Activated CD4-positive, CD25-positive, alpha-beta regulatory T cell treated with anti-CD3 and anti-CD28 coated beads, Interleukin-2, amount 50 U/mL, for 16 hours (primary cell): ENCODE data around the gene GNL1.
"Not testable (repeated sequence)": the region's sequence is repeated elsewhere in the genome, so short reads cannot be mapped to it uniquely, and the experiment has no call there.

Experiments
- DNase-seq: peaks from one replicate; pipeline ENCODE4 v3.0.0-alpha.2; 2020; ENCODE audit warnings: low read depth, low spot score

Gene GNL1

DNA sequence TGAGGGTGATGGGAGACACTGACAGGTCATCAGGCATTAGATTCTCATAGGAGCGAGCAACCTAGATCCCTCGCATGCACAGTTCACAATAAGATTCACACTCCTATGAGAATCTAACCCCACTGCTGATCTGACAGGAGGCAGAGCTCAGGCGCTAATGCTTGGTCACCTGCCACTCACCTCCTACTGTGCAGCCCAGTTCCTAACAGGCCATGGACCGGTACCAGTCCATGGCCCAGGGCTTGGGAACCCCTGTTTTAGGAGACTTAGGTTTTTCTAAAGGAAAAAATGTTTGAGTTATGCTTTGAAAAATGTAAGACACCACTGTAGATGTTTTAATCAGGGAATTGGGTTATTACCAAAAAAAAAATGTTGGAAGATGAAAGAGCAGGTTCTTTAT, 60.3 kb downstream of the GNL1 start:
- DNase-seq, result no peak

- not testable (repeated sequence) for DNase-seq
Measured at GRCh38 chr6:30495060-30495459, 61.2 kb downstream of the GNL1 start.

DNA sequence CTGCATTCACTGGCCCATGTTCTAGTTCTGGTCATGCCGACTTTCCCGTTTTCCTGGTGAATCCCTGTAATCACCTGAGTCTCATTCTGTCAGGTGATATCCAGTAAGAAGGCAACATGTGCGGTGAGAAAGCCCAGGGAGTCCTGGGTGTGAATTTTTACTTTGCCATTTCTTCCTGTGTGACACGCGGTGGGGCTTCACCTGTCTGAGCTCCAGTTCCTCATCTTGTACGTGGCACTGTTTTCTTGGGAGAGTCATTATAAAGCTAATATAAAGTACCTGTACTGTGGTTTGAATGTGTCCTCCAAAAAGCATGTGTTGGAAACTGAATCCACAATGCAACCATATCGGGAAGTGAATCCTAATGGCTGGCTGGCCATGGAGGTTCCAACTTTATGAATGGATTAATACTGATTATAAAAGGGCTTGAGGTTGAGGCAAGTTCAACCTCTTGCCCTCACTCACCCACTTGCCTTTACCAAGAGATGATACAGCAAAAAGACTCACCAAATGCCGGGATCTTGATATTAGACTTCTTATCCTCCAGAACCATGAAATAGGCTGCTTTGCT, 61.9 kb downstream of the GNL1 start:
- no peak for DNase-seq

DNA sequence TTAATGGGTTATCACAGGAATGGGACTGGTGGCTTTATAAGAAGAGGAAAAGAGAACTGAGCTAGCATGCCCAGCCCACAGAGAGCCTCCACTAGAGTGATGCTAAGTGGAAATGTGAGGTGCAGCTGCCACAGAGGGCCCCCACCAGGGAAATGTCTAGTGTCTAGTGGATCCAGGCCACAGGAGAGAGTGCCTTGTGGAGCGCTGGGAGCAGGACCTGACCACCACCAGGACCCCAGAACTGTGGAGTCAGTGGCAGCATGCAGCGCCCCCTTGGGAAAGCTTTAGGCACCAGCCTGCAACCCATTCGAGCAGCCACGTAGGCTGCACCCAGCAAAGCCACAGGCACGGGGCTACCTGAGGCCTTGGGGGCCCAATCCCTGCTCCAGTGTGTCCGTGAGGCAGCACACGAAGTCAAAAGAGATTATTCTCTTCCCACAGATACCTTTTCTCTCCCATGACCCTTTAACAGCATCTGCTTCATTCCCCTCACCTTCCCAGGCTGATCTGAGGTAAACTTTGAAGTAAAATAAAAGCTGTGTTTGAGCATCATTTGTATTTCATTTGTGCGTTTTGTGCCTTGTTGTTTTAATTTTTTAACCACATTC, 62.5 kb downstream of the GNL1 start:
- no peak for DNase-seq

GRCh38 chr6:30491991-30492952, 64.0 kb downstream of the GNL1 start:
- DNase-seq, result no peak
